ENCODE measurements around the gene DNAAF5.

DNAAF5 gene

DNA sequence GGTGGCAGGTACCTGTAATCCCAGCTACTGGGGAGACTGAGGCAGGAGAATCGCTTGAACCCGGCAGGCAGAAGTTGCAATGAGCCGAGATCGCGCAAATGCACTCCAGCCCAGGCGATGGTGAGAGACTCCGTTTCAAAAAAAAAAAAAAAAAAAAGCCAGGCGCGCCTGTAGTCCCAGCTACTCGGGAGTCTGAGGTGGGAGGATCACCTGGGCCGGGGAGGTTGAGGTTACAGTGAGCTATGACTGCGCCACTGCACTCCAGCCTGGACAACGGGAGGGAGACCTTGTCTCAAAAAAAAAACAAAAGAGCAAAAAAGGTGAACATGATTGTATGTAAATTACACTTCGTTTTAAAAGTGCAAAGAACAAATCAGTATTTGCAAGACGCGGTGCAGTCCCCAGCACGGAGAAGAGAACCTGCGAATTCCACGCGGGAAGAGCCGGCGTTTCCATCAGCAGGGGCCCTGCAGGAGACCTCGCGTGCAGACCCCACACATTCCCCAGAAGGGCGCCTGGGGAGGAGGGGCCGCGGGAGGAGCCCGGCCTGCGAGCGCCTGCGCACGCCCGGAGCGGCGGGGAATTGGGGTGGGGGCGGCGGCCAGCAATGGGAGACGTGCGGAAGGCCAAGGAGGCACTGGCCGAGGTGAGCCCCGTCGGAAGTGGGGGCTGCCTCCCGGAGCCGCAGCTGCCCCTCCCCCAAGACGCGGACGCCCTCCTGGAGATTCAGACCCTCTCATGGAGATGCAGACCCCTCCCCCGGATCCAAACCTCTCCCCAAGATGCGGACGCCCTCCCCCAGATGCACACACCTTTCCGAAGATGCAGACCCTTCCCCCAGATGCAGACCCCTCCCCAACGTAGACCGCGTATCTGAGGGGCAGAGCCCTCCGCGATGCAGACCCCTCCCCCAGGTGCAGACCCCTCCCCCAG is 89.1 kb downstream of the DNAAF5 start:
- DNase-seq (ENCODE audit: low read depth) = no peak

DNA sequence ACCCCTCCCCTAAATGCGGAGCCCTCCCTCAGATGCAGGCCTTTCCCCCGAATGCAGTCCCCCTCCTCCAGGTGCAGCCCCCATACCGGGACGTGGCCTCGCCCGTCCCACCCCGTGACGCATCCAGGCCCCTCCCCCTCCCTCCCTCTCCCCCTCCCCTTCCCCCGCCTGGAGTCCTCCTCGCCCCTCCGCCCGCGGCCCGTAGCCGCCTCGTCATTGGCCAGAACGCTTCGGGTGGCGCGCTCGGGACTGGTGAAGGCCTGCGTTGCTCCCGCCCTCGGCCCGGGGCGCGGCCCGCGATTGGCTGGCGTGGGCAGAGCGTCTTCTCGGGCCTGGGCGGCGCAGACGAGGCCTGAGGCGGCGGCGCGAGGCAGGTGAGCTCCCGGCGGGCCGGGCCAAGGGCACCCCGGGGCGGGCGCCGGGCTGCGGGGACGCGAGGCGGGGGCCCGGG is 89.8 kb downstream of the DNAAF5 start:
- peak; percentile 80 for DNase-seq (ENCODE audit: low read depth)

DNA sequence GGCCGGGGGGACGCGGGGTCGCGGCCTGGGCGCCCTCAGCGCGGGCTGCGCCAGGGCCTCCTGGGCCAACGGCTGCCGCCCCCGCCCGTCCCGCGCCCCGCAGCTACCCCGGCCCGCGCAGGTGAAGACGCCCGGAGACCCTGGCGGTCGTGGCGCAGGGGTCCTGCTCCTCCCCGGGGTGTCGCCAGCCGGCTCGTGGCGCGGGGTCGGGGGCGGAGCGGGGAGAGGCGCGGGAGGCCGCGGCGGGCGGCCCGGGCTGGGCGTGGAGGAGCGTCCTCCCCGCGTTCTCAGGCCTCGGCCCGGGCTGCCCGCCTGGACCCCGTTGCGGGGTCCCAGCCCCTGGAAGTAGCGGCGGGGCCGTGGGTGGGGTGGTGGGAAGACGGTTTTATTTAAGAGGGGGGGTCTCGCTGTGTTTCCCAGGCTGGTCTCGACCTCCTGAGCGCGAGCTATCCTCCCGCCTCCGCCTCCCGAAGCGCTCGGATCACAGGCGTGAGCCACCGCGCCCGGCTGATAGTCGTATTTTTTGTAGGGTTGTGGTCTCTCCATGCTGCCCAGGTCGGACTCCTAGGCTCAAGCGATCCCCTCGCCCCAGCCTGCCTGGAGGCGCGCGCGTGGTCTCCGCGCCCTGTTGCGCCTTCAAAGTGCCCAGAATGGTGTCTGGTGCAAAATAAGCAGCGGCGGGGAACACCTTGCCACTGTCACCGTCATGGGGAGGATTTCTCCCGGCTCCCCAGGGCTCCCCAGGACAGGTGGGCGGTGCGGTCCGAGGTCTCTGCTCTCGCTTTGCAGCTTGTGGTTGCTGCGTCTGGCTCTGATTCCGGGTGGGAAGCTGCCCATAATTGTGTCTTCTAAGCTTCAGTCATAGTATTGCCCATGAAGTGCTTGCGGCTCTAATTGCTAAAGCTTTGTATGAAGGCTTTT is 90.5 kb downstream of the DNAAF5 start:
- DNase-seq (ENCODE audit: low read depth) = no peak

DNA sequence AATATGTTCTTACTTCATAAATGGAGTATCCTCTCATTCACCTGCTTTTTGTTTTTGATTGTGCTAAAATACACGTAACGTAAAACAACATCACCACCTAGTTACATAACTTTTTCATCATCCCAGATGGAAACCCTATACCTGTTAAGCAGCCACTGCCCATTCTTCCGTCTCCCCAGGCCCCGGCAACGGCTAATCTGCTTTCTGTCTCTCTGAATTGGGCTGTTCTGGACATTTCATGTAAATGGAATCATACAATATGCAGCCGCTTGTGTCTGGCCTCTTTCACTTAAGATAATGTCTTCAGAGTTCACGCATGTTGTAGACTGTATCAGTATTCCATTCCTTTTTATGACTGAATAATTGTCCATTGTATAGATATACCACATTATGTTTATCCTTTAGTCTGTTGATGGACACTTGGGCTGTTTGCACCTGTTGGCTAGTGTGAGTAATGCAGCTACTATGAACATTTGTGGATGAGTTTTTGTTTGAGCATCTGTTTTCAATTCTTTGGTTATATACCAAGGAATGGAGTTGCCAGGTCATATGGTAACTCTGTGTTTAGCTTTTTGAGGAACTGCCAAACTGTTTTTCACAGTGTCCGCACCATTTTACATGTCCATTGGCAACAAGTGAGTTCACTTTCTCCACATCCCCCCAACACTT is 91.7 kb downstream of the DNAAF5 start:
- DNase-seq (ENCODE audit: low read depth) = no peak

DNA sequence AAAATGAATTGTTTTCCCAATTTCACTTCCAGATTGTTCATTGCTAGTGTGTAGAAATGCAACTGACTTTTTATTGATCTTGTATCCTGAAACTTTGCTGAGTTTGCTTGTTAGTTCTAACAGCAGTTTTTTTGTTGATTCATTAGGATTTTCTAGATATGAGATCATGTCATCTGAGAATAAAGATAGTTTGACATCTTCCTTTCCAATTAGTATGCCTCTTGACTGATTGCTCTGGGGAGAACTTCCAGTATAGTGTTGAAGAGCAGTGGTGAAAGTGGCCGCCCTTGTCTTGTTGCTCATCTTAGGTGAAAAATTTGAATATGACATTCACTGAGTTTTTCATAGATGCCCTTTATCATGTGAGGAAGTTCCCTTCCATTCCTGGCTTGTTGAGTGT is 93.8 kb downstream of the DNAAF5 start:
- DNase-seq (ENCODE audit: low read depth) = no peak

DNA sequence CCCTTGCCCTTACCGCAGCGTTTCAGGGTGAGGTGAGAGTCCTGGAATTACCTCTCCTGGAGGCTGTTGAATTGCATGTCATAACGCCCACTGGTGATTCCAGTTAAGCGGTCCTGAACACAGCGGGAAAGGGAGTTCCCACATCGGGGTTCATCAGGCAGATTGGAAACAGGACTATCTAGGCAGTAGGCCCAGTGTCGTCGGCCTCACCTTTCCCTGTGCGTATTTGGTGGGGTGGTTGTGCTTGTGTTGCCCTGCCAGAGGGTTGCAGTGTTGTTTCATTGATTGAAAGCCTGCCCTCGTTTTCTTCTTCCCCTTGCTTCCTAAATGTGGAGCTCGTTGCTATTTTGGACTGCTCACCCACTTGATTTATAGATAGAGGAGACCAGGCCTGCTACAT is 95.2 kb downstream of the DNAAF5 start:
- no peak for DNase-seq (ENCODE audit: low read depth)

DNA sequence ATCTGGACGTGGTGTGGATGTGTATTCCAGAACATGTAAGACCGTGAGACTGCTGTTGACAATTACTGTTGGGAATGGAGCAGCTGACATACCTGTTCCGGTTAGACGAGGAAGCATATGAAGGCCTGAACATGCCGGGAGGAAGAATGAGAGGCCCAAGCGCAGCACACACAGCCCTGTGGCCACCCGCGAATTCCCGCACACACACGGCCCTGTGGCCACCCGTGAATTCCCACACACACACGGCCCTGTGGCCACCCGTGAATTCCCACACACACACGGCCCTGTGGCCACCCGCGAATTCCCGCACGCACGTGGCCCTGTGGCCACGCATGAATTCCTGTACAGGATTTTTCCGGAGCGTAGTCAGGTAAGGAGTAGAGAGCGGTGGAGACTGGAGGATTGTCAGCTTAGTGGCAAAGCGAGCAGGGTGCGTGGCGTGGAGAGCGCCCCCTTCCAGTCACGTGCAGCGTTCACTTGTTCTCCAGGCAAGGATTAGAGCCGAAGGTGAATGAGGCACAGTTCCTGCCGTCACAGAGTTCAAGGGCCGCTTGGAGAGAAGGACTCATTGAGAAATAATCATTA is 96.3 kb downstream of the DNAAF5 start:
- DNase-seq (ENCODE audit: low read depth) = no peak

DNA sequence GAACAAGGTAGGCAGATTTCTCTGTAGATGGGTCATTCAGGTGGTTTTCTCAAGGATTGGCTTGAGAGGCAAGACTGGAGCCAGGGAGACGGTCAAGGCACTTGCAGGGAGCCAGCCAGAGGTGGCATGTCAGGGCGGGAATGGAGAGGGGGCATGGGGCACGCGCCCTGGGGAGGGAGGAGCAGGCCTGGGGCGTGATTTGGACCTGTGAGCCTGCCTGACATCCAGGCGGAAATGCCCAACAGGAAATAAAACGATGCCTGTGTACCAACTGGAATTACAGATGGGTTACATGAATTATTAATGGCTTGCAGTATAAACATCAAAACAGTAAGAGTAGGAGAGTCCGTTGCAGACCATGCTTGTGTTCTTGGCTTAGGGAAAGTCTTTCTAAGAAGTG is 97.2 kb downstream of the DNAAF5 start:
- DNase-seq (ENCODE audit: low read depth) = no peak

DNA sequence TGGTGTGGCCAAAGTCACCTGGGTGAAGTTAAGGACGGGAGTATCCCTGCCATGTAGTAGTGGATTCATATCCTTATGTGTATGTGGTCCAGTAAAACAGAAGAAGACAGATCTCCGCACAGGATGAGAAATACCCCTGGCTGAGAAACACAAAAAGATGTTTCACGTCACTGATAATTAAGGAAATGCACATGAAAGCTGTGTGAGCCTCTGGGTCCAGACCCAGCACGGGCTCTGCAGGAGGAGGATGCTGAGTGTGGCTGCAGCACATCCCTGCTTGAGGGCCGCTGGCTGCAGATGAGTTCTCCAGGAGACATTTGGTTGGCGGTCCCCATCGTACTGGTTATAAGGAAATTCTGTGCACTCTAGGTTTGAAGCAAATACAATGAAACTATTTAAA is 97.6 kb downstream of the DNAAF5 start:
- no peak for DNase-seq (ENCODE audit: low read depth)

DNA sequence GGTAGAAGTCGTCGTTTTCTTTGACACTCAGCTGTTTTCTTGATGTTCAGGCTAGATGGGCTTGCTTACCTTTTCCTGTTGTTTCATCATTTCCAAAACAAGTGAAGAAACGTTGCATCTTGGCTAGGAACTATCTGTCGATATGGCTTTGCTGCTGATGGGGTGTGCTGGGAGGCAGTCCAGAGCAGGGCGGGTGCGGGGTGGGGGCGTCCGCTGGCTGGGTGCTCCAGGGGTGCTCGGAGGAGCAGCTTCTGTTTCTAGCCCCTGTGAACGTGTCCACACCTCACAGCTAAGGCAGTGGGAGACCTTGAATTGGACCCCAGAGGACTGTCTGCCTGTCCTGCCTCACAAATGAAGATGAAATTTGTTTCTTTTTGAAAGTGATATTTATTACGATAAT is 98.2 kb downstream of the DNAAF5 start:
- DNase-seq (ENCODE audit: low read depth) = no peak

DNA sequence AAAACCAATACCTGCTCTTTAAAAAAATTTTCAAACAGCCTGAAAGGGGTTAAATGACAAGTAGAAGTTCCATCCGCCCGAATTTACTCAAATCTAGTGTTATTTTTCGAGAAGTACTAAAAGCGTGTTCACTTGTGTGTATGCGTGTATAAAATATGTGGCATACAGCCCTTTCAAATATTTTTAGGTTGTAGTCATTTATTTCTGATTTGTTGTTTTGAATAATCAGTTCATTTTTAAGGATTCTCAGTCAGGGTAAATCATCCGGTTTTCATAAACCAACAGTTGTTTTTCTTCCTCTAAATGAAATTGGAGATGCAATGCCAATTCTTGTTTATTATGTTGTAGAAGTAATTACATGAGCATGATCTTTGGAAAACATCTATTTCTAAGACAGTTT is 98.9 kb downstream of the DNAAF5 start:
- peak; percentile 48 for DNase-seq (ENCODE audit: low read depth)

DNA sequence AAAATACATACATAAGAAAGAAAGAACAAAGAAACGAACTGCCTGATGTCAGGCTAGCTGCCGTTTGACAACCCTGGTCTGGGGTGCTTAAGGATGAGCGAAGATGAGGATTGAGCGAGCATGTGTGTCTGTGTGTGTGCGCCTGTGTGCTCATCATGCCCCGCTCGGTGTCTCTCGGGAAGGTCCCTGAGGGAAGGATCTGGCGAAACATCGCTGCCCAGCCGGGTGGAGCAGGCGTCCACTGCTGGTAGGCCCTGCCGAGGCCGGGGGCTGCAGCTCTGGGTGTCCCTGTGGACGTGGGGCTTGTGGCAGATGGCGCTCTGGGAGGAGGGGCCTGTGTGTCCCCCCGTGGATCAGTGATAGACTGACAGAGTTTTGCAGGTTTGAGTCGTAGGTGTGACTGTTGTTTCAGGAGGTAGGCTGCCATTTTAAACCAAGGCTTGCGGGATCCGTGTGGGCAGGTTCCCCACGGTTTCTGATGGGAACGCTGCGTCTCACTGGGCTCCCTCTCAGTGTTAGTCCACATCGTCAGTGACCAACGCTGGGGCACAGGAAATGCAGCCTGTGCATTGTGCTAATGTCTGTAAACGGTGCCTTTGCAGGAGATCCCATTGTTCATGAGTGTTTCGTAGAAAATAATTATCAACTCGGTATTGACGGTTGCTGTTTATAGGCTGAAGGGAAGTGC is 99.9 kb downstream of the DNAAF5 start:
- no peak for DNase-seq (ENCODE audit: low read depth)

DNA sequence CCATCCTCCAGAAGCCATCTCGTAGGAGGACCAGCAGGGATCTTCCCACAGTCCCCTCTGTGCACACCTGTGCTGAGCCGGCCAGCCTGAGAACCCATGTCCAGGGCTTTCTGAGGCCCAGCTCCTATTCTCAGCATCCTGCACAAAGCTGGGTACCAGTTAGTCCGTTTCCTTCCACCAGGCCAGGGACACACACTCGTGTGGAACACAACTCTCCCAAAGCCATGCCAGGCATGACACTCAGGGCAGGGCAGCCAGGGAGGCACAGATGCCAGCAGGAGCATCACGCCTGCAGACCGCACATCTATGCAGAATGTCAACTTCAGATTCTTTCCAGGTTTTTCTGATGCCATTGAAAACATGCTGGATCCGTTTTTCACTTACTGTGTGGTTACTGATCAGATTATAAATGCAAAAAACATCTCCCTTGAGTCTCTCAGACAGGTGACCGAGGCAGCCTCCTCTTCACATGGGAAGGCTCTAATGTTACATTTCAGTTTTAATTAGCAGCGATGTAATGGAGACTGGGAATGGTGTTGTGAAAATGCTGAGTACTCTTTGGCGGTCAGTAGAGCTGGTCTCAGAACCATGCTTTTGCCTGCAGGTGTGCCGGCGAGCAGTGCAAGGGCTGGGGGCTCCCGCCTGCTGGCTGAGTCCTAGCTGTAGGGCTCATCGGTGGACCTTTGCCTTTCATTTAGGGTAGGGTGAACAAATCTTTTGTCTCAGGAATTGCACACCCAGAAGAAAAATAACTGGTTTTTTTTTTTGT is 102.5 kb downstream of the DNAAF5 start:
- DNase-seq (ENCODE audit: low read depth) = no peak

DNA sequence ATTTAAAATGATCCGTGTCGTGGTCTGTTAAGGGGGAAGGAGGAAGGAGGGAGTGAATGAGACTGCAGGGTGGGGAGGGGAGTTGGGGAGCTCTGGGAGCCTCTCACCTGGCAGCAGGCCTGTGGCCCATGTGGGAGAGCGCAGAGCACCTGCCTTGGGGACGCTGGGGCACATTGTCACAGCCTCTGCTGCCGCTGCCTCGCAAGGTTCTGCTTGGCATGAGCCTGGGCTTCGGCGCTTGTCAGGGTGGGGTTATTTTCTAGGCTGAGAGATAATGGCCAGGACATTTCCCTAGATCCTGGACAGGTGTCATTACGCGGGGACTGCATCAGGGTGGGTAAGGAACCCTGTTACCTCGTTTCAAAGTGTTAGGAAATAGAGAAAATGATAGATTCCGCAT is 103.6 kb downstream of the DNAAF5 start:
- no peak for DNase-seq (ENCODE audit: low read depth)

DNA sequence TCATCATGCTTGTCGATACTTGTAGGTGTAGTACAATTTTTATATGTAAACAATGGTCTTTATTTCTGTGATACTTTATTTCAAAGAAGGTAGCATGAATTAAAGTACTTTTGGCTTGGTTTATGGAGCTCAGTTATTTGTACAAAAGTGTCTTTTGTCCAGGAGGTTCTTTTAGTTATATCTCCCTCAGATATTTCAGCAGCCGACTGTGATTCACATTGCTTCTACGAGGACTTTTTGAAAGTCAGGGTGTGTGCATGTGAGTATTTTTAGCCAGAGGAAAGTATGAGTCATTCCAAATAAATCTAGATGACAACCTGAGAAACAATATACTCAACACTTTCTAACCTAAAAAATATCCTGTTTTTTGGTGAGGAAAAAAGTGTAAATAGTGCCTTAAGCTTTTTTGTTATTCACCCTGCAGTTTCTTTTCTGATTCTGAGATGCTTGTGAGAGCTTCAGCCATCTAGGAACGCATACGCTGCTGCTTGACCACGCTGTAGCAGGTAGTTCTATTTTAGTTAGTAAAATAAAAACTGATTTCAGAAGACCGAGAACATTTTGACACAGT is 105.2 kb downstream of the DNAAF5 start:
- DNase-seq (ENCODE audit: low read depth) = peak; percentile 87

DNA sequence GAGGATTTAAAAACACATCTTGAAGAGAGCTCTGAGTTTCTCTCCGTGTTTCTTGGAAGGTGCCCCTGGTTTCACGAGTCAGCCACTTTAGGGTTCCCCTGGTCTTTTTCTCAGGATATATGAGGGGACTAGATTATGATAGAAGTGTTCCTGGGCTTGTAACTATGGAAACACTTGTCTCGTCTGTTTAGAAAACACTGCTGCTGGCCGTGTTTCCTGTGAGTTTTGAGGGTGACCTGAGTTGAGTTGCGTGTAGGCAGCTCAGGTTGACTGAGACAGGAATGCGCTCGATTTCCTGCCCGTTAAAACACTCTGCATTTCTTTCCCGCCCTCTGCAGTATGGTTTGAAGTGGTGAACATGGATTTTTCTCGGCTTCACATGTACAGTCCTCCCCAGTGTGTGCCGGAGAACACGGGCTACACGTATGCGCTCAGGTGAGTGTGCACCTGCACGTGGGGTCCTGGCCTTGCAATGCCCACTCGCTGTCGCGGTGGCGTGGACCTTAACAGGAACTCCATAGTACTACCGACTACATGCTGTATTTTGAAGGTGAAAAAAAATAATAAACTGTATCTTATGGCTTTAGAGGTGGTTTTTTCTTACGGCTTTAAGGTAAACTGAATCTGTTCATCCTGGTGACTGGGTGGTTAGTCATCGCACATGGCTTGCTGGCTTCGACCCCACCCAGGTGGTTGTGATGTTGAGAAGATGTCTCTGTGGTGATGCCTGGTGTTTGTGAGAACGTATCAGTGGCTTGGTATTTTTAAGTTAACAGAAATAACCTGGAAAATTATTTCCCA is 105.9 kb downstream of the DNAAF5 start, which contains the start of gene SUN1:
Gene SUN1 (plus strand): TSS at position 310 of the 801 bp plus-strand sequence. CDS start 49 bp downstream, at position 359.
- DNase-seq (ENCODE audit: low read depth) = peak; percentile 49

DNA sequence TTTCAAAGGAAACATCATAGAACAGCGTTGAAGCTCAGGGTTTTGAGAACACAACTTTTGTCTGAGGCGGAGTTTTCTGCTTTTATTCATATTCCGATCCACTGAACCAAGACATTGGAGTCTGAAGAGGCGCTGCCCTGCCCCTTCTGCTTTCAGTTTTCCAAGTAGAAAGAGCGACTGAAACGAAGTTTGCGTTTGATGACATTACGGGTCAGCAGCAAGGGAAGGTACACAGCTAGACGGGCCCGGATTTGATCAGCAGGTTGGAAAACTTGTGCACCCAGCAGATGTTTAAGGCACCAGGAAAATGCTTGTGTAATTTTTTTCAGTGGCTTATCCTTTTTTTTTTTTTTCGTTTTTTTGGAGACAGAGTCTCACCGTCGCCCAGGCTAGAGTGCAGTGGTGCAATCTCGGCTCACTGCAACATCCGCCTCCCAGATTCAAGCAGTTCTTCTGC is 106.5 kb downstream of the DNAAF5 start:
- DNase-seq (ENCODE audit: low read depth) = no peak

DNA sequence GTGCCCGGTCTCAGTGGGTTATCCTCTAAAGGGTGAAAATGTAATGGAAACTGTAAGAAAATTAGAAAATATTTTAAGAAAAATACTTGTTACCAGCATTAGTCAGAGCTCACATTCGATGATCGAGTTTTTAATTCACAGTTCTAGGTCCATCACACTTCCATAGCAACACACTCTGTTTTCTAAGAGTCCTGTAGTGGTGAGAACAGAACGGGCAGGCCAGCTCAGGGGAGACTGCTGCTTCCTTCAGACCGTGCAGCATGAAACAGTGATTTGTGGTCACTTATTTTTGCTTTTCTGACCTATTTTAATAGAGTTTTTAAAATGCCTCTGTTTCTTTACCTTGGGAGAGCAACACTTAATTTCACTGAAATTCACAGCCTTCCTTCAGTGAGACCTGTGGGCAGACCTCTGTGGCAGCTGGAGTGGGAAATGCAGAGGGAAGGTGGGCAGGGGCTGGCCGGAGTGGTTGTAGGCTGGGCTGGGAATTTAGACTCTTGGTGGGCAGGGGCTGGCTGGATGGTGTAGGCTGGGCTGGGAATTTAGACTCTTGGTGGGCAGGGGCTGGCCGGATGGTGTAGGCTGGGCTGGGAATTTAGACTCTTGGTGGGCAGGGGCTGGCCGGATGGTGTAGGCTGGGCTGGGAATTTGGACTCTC is 107.2 kb downstream of the DNAAF5 start:
- no peak for DNase-seq (ENCODE audit: low read depth)

DNA sequence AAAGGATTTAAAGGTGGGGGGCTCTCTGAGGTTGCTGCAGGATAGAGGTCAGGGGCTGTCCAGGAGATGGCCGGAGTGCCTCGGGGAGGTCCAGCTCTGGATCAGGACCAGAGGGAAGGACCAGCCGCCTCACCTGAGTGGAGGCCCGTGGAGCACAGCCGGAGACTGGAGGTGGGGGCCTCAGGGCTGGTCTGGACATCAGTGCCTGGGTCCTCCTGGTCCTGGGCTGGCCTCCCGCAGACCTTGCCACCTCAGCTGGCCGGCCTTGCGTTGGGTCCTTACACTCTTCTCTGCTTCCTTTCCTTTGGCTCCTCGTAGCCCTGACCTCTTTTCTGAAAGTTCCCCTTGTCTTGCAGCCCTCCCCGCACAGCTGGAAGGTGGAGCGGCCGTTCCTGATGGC is 107.8 kb downstream of the DNAAF5 start:
- DNase-seq (ENCODE audit: low read depth) = no peak
